IPS-15b (cell line): ENCODE data around the gene PRSS27.
"Not testable (repeated sequence)": the region's sequence is repeated elsewhere in the genome, so short reads cannot be mapped to it uniquely, and the experiment has no call there.

Source experiments
- H3K27me3 ChIP-seq: one replicate; pipeline ENCODE4 v1.6.1; 2013; ENCODE audit warnings: low read length; ENCODE audit not compliant: control insufficient read depth, insufficient read depth
- H3K36me3 ChIP-seq: one replicate; pipeline ENCODE4 v1.6.1; 2013; ENCODE audit warnings: low read length; ENCODE audit not compliant: control insufficient read depth, insufficient read depth
- H3K4me1 ChIP-seq: one replicate; pipeline ENCODE4 v1.6.1; 2013; ENCODE audit warnings: mild to moderate bottlenecking, low read length; ENCODE audit not compliant: control insufficient read depth, insufficient read depth
- H3K4me3 ChIP-seq: one replicate; pipeline ENCODE4 v1.5.1; 2013; ENCODE audit warnings: low read depth, low read length
- H3K9ac ChIP-seq: one replicate; pipeline ENCODE4 v1.6.1; 2013; ENCODE audit warnings: low read depth, mild to moderate bottlenecking, low read length
- H3K9me3 ChIP-seq: one replicate; pipeline ENCODE4 v1.6.1; 2013; ENCODE audit warnings: mild to moderate bottlenecking, low read length; ENCODE audit not compliant: control insufficient read depth, insufficient read depth

PRSS27 gene

GRCh38 chr16:2696601-2697250, 23.3 kb downstream of the PRSS27 start:
- H3K36me3 ChIP-seq, result peaks cover 33% of the 10 kb centered on the region
- not testable (repeated sequence) for H3K4me3 ChIP-seq, H3K9me3 ChIP-seq, H3K4me1 ChIP-seq, H3K27me3 ChIP-seq, H3K9ac ChIP-seq

GRCh38 chr16:2692948-2693651, 26.9 kb downstream of the PRSS27 start:
- Histone ChIP-seq H3K27me3 (no peaks in the 10 kb centered on the region), H3K36me3 (peaks cover 15% of the 10 kb centered on the region), H3K9me3 (no peaks in the 10 kb centered on the region), H3K4me3 (no peak overlapping the region), H3K9ac (no peak overlapping the region), H3K4me1 (peaks cover 2% of the 10 kb centered on the region)

GRCh38 chr16:2692251-2692947, 27.6 kb downstream of the PRSS27 start:
- H3K4me1 ChIP-seq, result peaks cover 2% of the 10 kb centered on the region
- H3K27me3 ChIP-seq, result no peaks in the 10 kb centered on the region
- no peak overlapping the region for H3K4me3 ChIP-seq
- H3K9ac ChIP-seq, result no peak overlapping the region
- H3K36me3 ChIP-seq, result peaks cover 11% of the 10 kb centered on the region
- no peaks in the 10 kb centered on the region for H3K9me3 ChIP-seq

GRCh38 chr16:2691491-2692248, 28.4 kb downstream of the PRSS27 start:
- no peaks in the 10 kb centered on the region for H3K27me3 ChIP-seq
- H3K4me1 ChIP-seq, result peaks cover 2% of the 10 kb centered on the region
- no peak overlapping the region for H3K4me3 ChIP-seq
- H3K36me3 ChIP-seq, result peaks cover 6% of the 10 kb centered on the region
- no peaks in the 10 kb centered on the region for H3K9me3 ChIP-seq
- H3K9ac ChIP-seq, result no peak overlapping the region

GRCh38 chr16:2690852-2691251, 29.2 kb downstream of the PRSS27 start:
- Histone ChIP-seq H3K4me3 (no peak overlapping the region), H3K27me3 (no peaks in the 10 kb centered on the region), H3K9me3 (no peaks in the 10 kb centered on the region), H3K36me3 (peaks cover 5% of the 10 kb centered on the region), H3K9ac (no peak overlapping the region), H3K4me1 (peaks cover 2% of the 10 kb centered on the region)

GRCh38 chr16:2689968-2690801, 29.8 kb downstream of the PRSS27 start:
- Histone ChIP-seq H3K9me3 (no peaks in the 10 kb centered on the region), H3K36me3 (peaks cover 5% of the 10 kb centered on the region), H3K9ac (no peak overlapping the region), H3K27me3 (no peaks in the 10 kb centered on the region), H3K4me1 (peaks cover 2% of the 10 kb centered on the region), H3K4me3 (no peak overlapping the region)

- H3K27me3 ChIP-seq, H3K4me1 ChIP-seq, H3K9me3 ChIP-seq, H3K36me3 ChIP-seq, H3K4me3 ChIP-seq, H3K9ac ChIP-seq: not testable (repeated sequence)
These were observed 30.6 kb downstream of the PRSS27 start for GRCh38 chr16:2689422-2689821.

GRCh38 chr16:2687531-2688308, 32.3 kb downstream of the PRSS27 start:
- H3K36me3 ChIP-seq, result peaks cover 5% of the 10 kb centered on the region
- H3K4me1 ChIP-seq, result no peaks in the 10 kb centered on the region
- no peak overlapping the region for H3K4me3 ChIP-seq
- H3K9me3 ChIP-seq, result no peaks in the 10 kb centered on the region
- no peaks in the 10 kb centered on the region for H3K27me3 ChIP-seq
- H3K9ac ChIP-seq, result no peak overlapping the region

GRCh38 chr16:2686912-2687507, 33.0 kb downstream of the PRSS27 start:
- no peaks in the 10 kb centered on the region for H3K9me3 ChIP-seq
- no peaks in the 10 kb centered on the region for H3K4me1 ChIP-seq
- H3K36me3 ChIP-seq, result peaks cover 5% of the 10 kb centered on the region
- H3K4me3 ChIP-seq, result no peak overlapping the region
- H3K9ac ChIP-seq, result no peak overlapping the region
- H3K27me3 ChIP-seq, result no peaks in the 10 kb centered on the region

GRCh38 chr16:2686075-2686474, 33.9 kb downstream of the PRSS27 start:
- not testable (repeated sequence) for H3K9me3 ChIP-seq, H3K9ac ChIP-seq, H3K4me3 ChIP-seq, H3K27me3 ChIP-seq, H3K4me1 ChIP-seq, H3K36me3 ChIP-seq
